Liver (tissue), 3 donors: ENCODE results near the gene TMEM161A.

Experiments
- HNF4G ChIP-seq: IDR thresholded peaks from 2 replicates; pipeline ENCODE4 v1.6.1; 2016; ENCODE audit warnings: antibody characterized with exemption
- JUND ChIP-seq, 2 donors: IDR thresholded peaks; 2 replicates each; pipeline ENCODE4 v1.6.1; 2016; ENCODE audit warnings: antibody characterized with exemption in 2 of 2
- REST ChIP-seq: IDR thresholded peaks from 2 replicates; pipeline ENCODE4 v1.6.1; 2016; ENCODE audit warnings: antibody characterized with exemption, mild to moderate bottlenecking
- TAF1 ChIP-seq: conservative IDR thresholded peaks from 2 replicates; pipeline ENCODE4 v1.6.1; 2016; ENCODE audit warnings: antibody characterized with exemption, mild to moderate bottlenecking
- YY1 ChIP-seq: IDR thresholded peaks from 2 replicates; pipeline ENCODE4 v1.6.1; 2016; ENCODE audit warnings: antibody characterized with exemption, mild to moderate bottlenecking
- TF ChIP-seq, protein P1 (sequence below): fragments of 150-350 bp; IDR thresholded peaks from 2 replicates; pipeline ENCODE4 v1.5.1; 2017; ENCODE audit warnings: improper control_type of control experiment, low read depth, low read length; ENCODE audit not compliant: missing input control
- TF ChIP-seq, protein P2 (sequence below): IDR thresholded peaks from 2 replicates; pipeline ENCODE4 v1.6.1; 2016; ENCODE audit warnings: antibody characterized with exemption
- TF ChIP-seq, protein P3 (sequence below): IDR thresholded peaks from 2 replicates; pipeline ENCODE4 v1.6.1; 2016; ENCODE audit warnings: antibody characterized with exemption
- TF ChIP-seq, protein P4 (sequence below): IDR thresholded peaks from 2 replicates; pipeline ENCODE4 v1.6.1; 2016; ENCODE audit warnings: antibody characterized with exemption
- donor health status: healthy.
- donor health status: healthy.

DNA sequence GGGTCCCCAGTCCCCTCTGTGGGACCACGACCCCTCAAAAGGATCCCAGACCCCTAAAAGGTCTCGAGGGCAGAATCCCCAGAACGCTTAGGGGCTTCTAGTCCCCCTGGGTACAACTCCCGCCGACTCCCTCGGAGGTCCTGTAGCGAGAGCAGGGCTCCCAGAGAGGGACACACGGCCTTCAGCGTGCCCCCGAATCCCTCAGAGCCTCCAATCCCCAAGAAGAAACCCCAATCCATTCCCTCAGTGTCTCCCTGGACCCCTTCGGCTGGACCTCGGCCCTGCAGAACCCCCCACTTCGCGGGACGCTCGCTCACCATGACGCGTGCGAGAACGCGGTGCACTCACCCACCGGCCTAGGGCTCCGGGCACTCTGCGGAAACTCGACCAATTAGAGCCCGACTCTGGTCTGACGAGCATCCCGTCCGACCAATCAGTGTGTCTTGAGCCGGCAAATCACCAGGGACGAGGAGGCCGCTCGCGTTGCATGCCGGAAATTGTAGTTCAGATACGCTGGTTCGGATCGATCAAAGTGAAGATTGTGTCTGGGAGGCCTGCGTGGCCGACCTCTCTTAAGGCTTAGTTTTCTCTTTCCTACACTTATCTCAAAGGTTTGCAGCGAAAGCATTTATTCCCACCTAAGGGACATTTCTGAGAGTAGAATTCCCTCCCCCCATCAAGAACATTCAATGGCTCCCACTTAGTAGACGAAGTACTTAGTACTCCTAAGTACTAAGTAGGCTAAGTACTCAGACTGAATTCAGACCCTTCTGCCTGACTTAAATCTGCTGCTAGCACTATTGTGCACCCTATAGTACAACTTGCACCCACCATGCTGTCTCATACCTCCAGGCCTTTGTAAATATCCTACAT lies at the start of gene TMEM161A:
- TF ChIP-seq, protein P1, sequence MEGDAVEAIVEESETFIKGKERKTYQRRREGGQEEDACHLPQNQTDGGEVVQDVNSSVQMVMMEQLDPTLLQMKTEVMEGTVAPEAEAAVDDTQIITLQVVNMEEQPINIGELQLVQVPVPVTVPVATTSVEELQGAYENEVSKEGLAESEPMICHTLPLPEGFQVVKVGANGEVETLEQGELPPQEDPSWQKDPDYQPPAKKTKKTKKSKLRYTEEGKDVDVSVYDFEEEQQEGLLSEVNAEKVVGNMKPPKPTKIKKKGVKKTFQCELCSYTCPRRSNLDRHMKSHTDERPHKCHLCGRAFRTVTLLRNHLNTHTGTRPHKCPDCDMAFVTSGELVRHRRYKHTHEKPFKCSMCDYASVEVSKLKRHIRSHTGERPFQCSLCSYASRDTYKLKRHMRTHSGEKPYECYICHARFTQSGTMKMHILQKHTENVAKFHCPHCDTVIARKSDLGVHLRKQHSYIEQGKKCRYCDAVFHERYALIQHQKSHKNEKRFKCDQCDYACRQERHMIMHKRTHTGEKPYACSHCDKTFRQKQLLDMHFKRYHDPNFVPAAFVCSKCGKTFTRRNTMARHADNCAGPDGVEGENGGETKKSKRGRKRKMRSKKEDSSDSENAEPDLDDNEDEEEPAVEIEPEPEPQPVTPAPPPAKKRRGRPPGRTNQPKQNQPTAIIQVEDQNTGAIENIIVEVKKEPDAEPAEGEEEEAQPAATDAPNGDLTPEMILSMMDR = no peak
- TF ChIP-seq, protein P2, sequence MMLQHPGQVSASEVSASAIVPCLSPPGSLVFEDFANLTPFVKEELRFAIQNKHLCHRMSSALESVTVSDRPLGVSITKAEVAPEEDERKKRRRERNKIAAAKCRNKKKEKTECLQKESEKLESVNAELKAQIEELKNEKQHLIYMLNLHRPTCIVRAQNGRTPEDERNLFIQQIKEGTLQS = no peak
- no peak for TF ChIP-seq JUND (IDR thresholded peaks at IDR 0.05)
- TF ChIP-seq YY1 = peak; percentile 54
- peak; percentile 69 for TF ChIP-seq REST
- TF ChIP-seq HNF4G = no peak
- TF ChIP-seq, protein P3, sequence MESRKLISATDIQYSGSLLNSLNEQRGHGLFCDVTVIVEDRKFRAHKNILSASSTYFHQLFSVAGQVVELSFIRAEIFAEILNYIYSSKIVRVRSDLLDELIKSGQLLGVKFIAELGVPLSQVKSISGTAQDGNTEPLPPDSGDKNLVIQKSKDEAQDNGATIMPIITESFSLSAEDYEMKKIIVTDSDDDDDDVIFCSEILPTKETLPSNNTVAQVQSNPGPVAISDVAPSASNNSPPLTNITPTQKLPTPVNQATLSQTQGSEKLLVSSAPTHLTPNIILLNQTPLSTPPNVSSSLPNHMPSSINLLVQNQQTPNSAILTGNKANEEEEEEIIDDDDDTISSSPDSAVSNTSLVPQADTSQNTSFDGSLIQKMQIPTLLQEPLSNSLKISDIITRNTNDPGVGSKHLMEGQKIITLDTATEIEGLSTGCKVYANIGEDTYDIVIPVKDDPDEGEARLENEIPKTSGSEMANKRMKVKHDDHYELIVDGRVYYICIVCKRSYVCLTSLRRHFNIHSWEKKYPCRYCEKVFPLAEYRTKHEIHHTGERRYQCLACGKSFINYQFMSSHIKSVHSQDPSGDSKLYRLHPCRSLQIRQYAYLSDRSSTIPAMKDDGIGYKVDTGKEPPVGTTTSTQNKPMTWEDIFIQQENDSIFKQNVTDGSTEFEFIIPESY = no peak
- TF ChIP-seq TAF1 = peak; percentile 47
- TF ChIP-seq, protein P4, sequence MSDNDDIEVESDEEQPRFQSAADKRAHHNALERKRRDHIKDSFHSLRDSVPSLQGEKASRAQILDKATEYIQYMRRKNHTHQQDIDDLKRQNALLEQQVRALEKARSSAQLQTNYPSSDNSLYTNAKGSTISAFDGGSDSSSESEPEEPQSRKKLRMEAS = no peak
